HG03108 (cell line): ENCODE data around the gene TMEM14B.
"Not testable (repeated sequence)": the region's sequence is repeated elsewhere in the genome, so short reads cannot be mapped to it uniquely, and the experiment has no call there.

Source experiments
- ATAC-seq: cut with Tn5 transposase; IDR thresholded peaks from one replicate; pipeline ENCODE4 v1.9.1; 2021; ENCODE audit warnings: moderate library complexity; ENCODE audit not compliant: unreplicated experiment

Gene TMEM14B

GRCh38 chr6:10745116-10745515 is 2.5 kb upstream of the TMEM14B start:
- no peak for ATAC-seq

GRCh38 chr6:10746915-10747250 is 722 bp upstream of the TMEM14B start:
- no peak for ATAC-seq

GRCh38 chr6:10749734-10750133 is 2.1 kb downstream of the TMEM14B start:
- no peak for ATAC-seq

- ATAC-seq: not testable (repeated sequence)
Observed at GRCh38 chr6:10750568-10750967, 3.0 kb downstream of the TMEM14B start.

- ATAC-seq: not testable (repeated sequence)
Observed at GRCh38 chr6:10751757-10752156, 4.2 kb downstream of the TMEM14B start.

- ATAC-seq: no peak
Observed at GRCh38 chr6:10756085-10756484, 8.5 kb downstream of the TMEM14B start.

GRCh38 chr6:10759312-10759839 is 11.8 kb downstream of the TMEM14B start:
- ATAC-seq: no peak

- ATAC-seq: no peak
Observed at GRCh38 chr6:10759884-10760329, 12.3 kb downstream of the TMEM14B start.

GRCh38 chr6:10763006-10763405 is 15.4 kb downstream of the TMEM14B start:
- no peak for ATAC-seq

GRCh38 chr6:10769419-10769818 is 21.8 kb downstream of the TMEM14B start:
- no peak for ATAC-seq

- no peak for ATAC-seq
Observed at GRCh38 chr6:10771371-10771894, 23.8 kb downstream of the TMEM14B start.

GRCh38 chr6:10778230-10778629 is 30.6 kb downstream of the TMEM14B start:
- no peak for ATAC-seq

GRCh38 chr6:10779076-10779475 is 31.5 kb downstream of the TMEM14B start:
- no peak for ATAC-seq

- ATAC-seq: no peak
Observed at GRCh38 chr6:10791673-10792072, 44.1 kb downstream of the TMEM14B start.

GRCh38 chr6:10792101-10792500 is 44.5 kb downstream of the TMEM14B start:
- ATAC-seq: no peak

- ATAC-seq: no peak
Observed at GRCh38 chr6:10793035-10793434, 45.4 kb downstream of the TMEM14B start.

GRCh38 chr6:10793695-10794094 is 46.1 kb downstream of the TMEM14B start:
- ATAC-seq: no peak

GRCh38 chr6:10794239-10794638 is 46.6 kb downstream of the TMEM14B start:
- no peak for ATAC-seq

GRCh38 chr6:10800810-10801209 is 53.2 kb downstream of the TMEM14B start:
- ATAC-seq: no peak

GRCh38 chr6:10801224-10801848 is 53.7 kb downstream of the TMEM14B start:
- peak; percentile 92 for ATAC-seq
